ENCODE measurements around the gene SIK3. TPM values are rescaled to one million over a fixed set of nuclear protein-coding genes. Genes with fewer than 3 reads are reported as not detected.

The SIK3 gene
- total RNA-seq, 1 donor: 25.7 TPM

DNA sequence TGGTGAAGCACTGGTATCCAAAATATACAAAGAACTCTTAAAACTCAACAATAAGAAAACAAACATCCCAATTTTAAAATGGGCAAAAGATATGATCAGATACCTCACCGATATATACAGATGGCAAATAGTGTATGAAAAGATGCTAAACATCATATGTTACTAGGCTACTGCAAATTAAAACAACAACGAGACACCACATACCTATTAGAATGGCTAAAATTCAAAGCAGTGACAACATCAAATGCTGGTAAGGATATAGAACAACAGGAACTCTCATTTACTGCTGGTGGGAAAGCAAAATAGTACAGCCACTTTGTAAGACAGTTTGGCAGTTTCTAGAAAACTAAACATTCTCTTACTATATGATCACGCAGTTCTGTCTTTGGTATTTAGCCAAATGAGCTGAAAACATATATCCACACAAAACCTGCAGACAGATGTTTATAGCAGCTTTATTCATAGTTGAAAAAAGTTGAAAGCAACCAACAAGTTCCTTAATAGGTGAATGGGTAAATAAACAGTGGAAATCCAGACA, 38.5 kb downstream of the SIK3 start:
- no peak overlapping the region for H3K4me3 ChIP-seq (ENCODE audit: insufficient read depth, low read length)
- peaks cover 79% of the 10 kb centered on the region for H3K79me2 ChIP-seq (ENCODE audit: insufficient read depth, low read length)
- H3K4me1 ChIP-seq (ENCODE audit: insufficient read depth, low read length): peaks cover 21% of the 10 kb centered on the region
- TF ChIP-seq, protein P1, sequence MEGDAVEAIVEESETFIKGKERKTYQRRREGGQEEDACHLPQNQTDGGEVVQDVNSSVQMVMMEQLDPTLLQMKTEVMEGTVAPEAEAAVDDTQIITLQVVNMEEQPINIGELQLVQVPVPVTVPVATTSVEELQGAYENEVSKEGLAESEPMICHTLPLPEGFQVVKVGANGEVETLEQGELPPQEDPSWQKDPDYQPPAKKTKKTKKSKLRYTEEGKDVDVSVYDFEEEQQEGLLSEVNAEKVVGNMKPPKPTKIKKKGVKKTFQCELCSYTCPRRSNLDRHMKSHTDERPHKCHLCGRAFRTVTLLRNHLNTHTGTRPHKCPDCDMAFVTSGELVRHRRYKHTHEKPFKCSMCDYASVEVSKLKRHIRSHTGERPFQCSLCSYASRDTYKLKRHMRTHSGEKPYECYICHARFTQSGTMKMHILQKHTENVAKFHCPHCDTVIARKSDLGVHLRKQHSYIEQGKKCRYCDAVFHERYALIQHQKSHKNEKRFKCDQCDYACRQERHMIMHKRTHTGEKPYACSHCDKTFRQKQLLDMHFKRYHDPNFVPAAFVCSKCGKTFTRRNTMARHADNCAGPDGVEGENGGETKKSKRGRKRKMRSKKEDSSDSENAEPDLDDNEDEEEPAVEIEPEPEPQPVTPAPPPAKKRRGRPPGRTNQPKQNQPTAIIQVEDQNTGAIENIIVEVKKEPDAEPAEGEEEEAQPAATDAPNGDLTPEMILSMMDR (IDR thresholded peaks at IDR 0.05; ENCODE audit: extremely low read depth, low read depth, low read length): no peak
- H3K27me3 ChIP-seq (ENCODE audit: insufficient read depth, low read length): no peaks in the 10 kb centered on the region
- no peak overlapping the region for H2AFZ ChIP-seq (ENCODE audit: low read length)
- no peaks in the 10 kb centered on the region for H3K36me3 ChIP-seq (ENCODE audit: insufficient read depth, low read length)
- no peak overlapping the region for H3K4me2 ChIP-seq (ENCODE audit: insufficient read depth, low read length)
- no peak for DNase-seq (ENCODE audit: insufficient read length, low spot score, missing footprints)
- H3K27ac ChIP-seq (ENCODE audit: low read depth, low read length): no peak overlapping the region
- H4K20me1 ChIP-seq (ENCODE audit: insufficient read depth, low read length): peaks cover 43% of the 10 kb centered on the region
- no peaks in the 10 kb centered on the region for H3K9me3 ChIP-seq (ENCODE audit: low read depth, low read length)

- Histone ChIP-seq H2AFZ (ENCODE audit: low read length) (no peak overlapping the region), H3K4me3 (ENCODE audit: insufficient read depth, low read length) (no peak overlapping the region), H3K79me2 (ENCODE audit: insufficient read depth, low read length) (peaks cover 83% of the 10 kb centered on the region), H3K36me3 (ENCODE audit: insufficient read depth, low read length) (no peaks in the 10 kb centered on the region), H3K27me3 (ENCODE audit: insufficient read depth, low read length) (no peaks in the 10 kb centered on the region), H3K4me2 (ENCODE audit: insufficient read depth, low read length) (no peak overlapping the region), H3K27ac (ENCODE audit: low read depth, low read length) (no peak overlapping the region), H3K4me1 (ENCODE audit: insufficient read depth, low read length) (peaks cover 13% of the 10 kb centered on the region), H4K20me1 (ENCODE audit: insufficient read depth, low read length) (peaks cover 44% of the 10 kb centered on the region), H3K9me3 (ENCODE audit: low read depth, low read length) (no peaks in the 10 kb centered on the region)
- DNase-seq (ENCODE audit: insufficient read length, low spot score, missing footprints): no peak
- TF ChIP-seq, protein P1 (IDR thresholded peaks at IDR 0.05; ENCODE audit: extremely low read depth, low read depth, low read length): no peak
Observed at GRCh38 chr11:117058761-117059261, 39.4 kb downstream of the SIK3 start.

DNA sequence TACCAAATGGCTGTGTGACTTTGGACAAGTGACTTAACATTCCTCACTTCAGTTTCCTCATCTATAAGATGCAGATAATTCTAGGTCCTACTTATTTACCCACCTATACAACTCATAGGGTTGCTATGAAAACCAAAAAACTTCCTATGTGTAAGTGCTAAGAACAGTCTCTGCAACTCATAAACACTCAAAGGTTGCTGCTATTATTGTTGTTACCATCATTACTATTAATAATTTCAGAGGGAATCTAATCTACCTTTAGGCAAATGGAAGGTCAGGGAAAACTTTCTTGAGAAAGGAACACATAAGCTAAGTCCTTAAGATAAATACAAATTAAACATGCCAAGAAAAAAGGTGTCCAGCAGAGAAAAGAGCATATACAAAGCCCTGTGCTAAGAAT, 40.5 kb downstream of the SIK3 start:
- no peaks in the 10 kb centered on the region for H3K36me3 ChIP-seq (ENCODE audit: insufficient read depth, low read length)
- H3K27me3 ChIP-seq (ENCODE audit: insufficient read depth, low read length): no peaks in the 10 kb centered on the region
- H3K9me3 ChIP-seq (ENCODE audit: low read depth, low read length): no peaks in the 10 kb centered on the region
- TF ChIP-seq, protein P1 (IDR thresholded peaks at IDR 0.05; ENCODE audit: extremely low read depth, low read depth, low read length): no peak
- peaks cover 5% of the 10 kb centered on the region for H3K4me1 ChIP-seq (ENCODE audit: insufficient read depth, low read length)
- H3K79me2 ChIP-seq (ENCODE audit: insufficient read depth, low read length): peaks cover 80% of the 10 kb centered on the region
- no peak overlapping the region for H3K27ac ChIP-seq (ENCODE audit: low read depth, low read length)
- peaks cover 42% of the 10 kb centered on the region for H4K20me1 ChIP-seq (ENCODE audit: insufficient read depth, low read length)
- no peak for DNase-seq (ENCODE audit: insufficient read length, low spot score, missing footprints)
- no peak overlapping the region for H2AFZ ChIP-seq (ENCODE audit: low read length)
- H3K4me3 ChIP-seq (ENCODE audit: insufficient read depth, low read length): no peak overlapping the region
- no peak overlapping the region for H3K4me2 ChIP-seq (ENCODE audit: insufficient read depth, low read length)

DNA sequence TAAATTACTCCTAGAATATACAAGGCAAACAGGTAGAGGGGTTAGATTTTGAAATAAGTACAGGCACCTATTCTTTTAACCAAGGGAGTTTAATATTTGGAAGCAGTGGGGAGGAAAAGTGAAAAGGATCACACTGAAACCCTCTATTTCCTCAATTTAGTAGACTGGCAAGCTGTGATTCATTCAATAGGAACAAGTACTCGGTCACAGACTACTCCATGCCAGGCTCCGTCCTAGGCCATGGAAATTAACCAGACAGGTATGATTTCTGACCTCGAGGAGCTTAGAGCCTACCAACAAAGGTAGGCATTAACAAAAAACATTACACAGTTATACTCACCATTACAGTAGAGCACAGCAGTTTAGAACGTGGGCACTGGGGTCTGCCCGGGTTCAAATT, 40.9 kb downstream of the SIK3 start:
- H3K36me3 ChIP-seq (ENCODE audit: insufficient read depth, low read length): no peaks in the 10 kb centered on the region
- no peak overlapping the region for H3K4me2 ChIP-seq (ENCODE audit: insufficient read depth, low read length)
- H4K20me1 ChIP-seq (ENCODE audit: insufficient read depth, low read length): peaks cover 45% of the 10 kb centered on the region
- no peaks in the 10 kb centered on the region for H3K27me3 ChIP-seq (ENCODE audit: insufficient read depth, low read length)
- no peak overlapping the region for H2AFZ ChIP-seq (ENCODE audit: low read length)
- peaks cover 1% of the 10 kb centered on the region for H3K4me1 ChIP-seq (ENCODE audit: insufficient read depth, low read length)
- no peak for DNase-seq (ENCODE audit: insufficient read length, low spot score, missing footprints)
- no peak overlapping the region for H3K27ac ChIP-seq (ENCODE audit: low read depth, low read length)
- no peaks in the 10 kb centered on the region for H3K9me3 ChIP-seq (ENCODE audit: low read depth, low read length)
- TF ChIP-seq, protein P1 (IDR thresholded peaks at IDR 0.05; ENCODE audit: extremely low read depth, low read depth, low read length): no peak
- no peak overlapping the region for H3K4me3 ChIP-seq (ENCODE audit: insufficient read depth, low read length)
- peaks cover 80% of the 10 kb centered on the region for H3K79me2 ChIP-seq (ENCODE audit: insufficient read depth, low read length)

All from osteoblast (primary cell).